ENCODE measurements around the gene SLFN5. TPM values are rescaled to one million over a fixed set of nuclear protein-coding genes. Genes with fewer than 3 reads are reported as not detected.

SLFN5 gene
- total RNA-seq, 1 donor from 2014 or later, result 58.4 TPM

GRCh38 chr17:35238821-35239220, 4.1 kb upstream of the SLFN5 start:
- H3K36me3 ChIP-seq, result no peaks in the 10 kb centered on the region
- H3K9me3 ChIP-seq, result no peaks in the 10 kb centered on the region
- H3K27me3 ChIP-seq, result no peaks in the 10 kb centered on the region
- no peak for ATAC-seq
- no peak for TF ChIP-seq CTCF (IDR thresholded peaks at IDR 0.05)
- intact Hi-C loops (cut with DNase I), result no loop called here
- DNase-seq, result no peak
- H3K4me3 ChIP-seq, result no peak overlapping the region
- H3K27ac ChIP-seq, result no peak overlapping the region
- H3K4me1 ChIP-seq, result peaks cover 8% of the 10 kb centered on the region

DNA sequence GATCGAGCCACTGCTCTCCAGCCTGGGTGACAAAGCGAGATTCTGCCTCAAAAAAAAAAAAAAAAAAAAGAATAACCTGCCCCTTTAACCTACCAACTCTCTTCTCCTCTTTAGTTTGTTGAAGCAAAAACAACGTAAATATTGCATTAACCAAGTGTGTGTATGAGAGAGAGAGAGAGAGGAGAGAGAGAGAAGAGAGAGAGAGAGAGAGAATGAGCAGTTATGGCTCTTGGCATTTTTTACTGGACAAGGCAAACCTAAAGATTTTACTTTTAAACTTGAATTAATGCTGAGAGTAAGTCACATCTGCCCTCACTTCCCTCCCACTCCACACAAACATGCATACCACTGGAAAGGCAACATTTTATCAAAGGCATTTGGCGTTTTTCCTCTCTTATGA, 3.0 kb upstream of the SLFN5 start:
- no peak for TF ChIP-seq CTCF (IDR thresholded peaks at IDR 0.05)
- peaks cover 18% of the 10 kb centered on the region for H3K4me1 ChIP-seq
- H3K27me3 ChIP-seq, result no peaks in the 10 kb centered on the region
- DNase-seq (no peak), ATAC-seq (no peak)
- no peaks in the 10 kb centered on the region for H3K9me3 ChIP-seq
- no peaks in the 10 kb centered on the region for H3K36me3 ChIP-seq
- H3K4me3 ChIP-seq, result no peak overlapping the region
- no peak overlapping the region for H3K27ac ChIP-seq
- intact Hi-C loops (cut with DNase I), result no loop called here

GRCh38 chr17:35240861-35241260, 2.0 kb upstream of the SLFN5 start:
- Histone ChIP-seq H3K4me3 (peak overlapping the region; percentile 86), H3K9me3 (no peaks in the 10 kb centered on the region), H3K4me1 (peaks cover 28% of the 10 kb centered on the region), H3K27ac (no peak overlapping the region), H3K36me3 (no peaks in the 10 kb centered on the region), H3K27me3 (no peaks in the 10 kb centered on the region)
- intact Hi-C loops (cut with DNase I), result no loop called here
- ATAC-seq, result no peak
- TF ChIP-seq CTCF (IDR thresholded peaks at IDR 0.05), result no peak
- no peak for DNase-seq

DNA sequence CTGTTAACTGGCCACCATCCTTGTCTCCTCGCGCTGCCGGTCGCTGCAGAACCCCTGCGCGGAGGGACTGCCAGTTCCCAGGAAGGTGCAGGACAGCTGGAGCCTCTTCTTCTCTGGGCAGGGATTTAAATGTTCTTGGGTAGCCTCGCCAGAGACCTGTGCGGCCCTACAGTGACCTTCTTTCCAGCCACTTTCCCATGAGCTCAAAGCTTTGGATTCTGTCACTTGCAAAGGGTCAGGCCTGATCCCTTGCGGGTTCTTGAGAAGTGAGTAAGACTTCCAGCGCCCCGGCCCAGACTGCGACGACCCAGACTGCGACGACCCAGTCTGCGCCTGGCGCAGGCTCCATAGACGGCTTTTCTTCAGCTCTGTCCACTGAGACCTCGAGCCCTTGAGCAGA, 1.4 kb upstream of the SLFN5 start:
- no peak for DNase-seq
- intact Hi-C loops (cut with DNase I), result no loop called here
- no peak for ATAC-seq

GRCh38 chr17:35242158-35242804, 591 bp upstream of the SLFN5 start:
- H3K4me1 ChIP-seq, result peaks cover 41% of the 10 kb centered on the region
- TF ChIP-seq CTCF (IDR thresholded peaks at IDR 0.05), result peak; percentile 39
- H3K9me3 ChIP-seq, result no peaks in the 10 kb centered on the region
- H3K36me3 ChIP-seq, result peaks cover under 1% of the 10 kb centered on the region
- intact Hi-C loops (cut with DNase I), result no loop called here
- H3K27ac ChIP-seq, result peak overlapping the region; percentile 99
- H3K4me3 ChIP-seq, result peak overlapping the region; percentile 86
- no peaks in the 10 kb centered on the region for H3K27me3 ChIP-seq
- peak; percentile 71 for ATAC-seq
- peak; percentile 89 for DNase-seq

More for the DNA sequence above, 1.4 kb upstream of the SLFN5 start:
- Histone ChIP-seq H3K27me3 (no peaks in the 10 kb centered on the region), H3K27ac (peak overlapping the region; percentile 99), H3K4me1 (peaks cover 33% of the 10 kb centered on the region), H3K9me3 (no peaks in the 10 kb centered on the region), H3K36me3 (no peaks in the 10 kb centered on the region), H3K4me3 (peak overlapping the region; percentile 86)
- no peak for TF ChIP-seq CTCF (IDR thresholded peaks at IDR 0.05)

All from upper lobe of right lung (tissue), 1 donor.